ENCODE data around the gene CSH1. TPM values are rescaled to one million over a fixed set of nuclear protein-coding genes. Genes with fewer than 3 reads are reported as not detected.
"Not testable (repeated sequence)": the region's sequence is repeated elsewhere in the genome, so short reads cannot be mapped to it uniquely, and the experiment has no call there.

Gene CSH1
- total and polyA plus RNA-seq, 2 experiments from 2014 or later = not detected

- H3K4me1 ChIP-seq (ENCODE audit: low read depth); H3K9me3 ChIP-seq (ENCODE audit: low read depth); H3K4me3 ChIP-seq; H3K27me3 ChIP-seq; H3K27ac ChIP-seq; H3K36me3 ChIP-seq: not testable (repeated sequence)
- DNase-seq (ENCODE audit: low read depth in 1 of 2, low spot score in 1 of 2) = peak in 1 of 2 donors; percentile 33
- TF ChIP-seq CTCF (IDR thresholded peaks at IDR 0.05; ENCODE audit: low read depth, low read length) = peak; percentile 45
Measured at GRCh38 chr17:63892316-63893037, 3.9 kb downstream of the CSH1 start.

- H3K9me3 ChIP-seq (ENCODE audit: low read depth) = not testable (repeated sequence)
- peak; percentile 44 for TF ChIP-seq CTCF (IDR thresholded peaks at IDR 0.05; ENCODE audit: low read depth, low read length)
Measured at GRCh38 chr17:63889026-63889848, 7.1 kb downstream of the CSH1 start.

GRCh38 chr17:63885119-63885518 is 11.3 kb downstream of the CSH1 start:
- H3K27me3 ChIP-seq; H3K4me3 ChIP-seq; H3K27ac ChIP-seq; H3K4me1 ChIP-seq (ENCODE audit: low read depth); DNase-seq (ENCODE audit: low read depth in 1 of 2, low spot score in 1 of 2); H3K36me3 ChIP-seq; H3K9me3 ChIP-seq (ENCODE audit: low read depth): not testable (repeated sequence)

More at GRCh38 chr17:63889026-63889848, 7.1 kb downstream of the CSH1 start:
- not testable (repeated sequence) for H3K27ac ChIP-seq; H3K36me3 ChIP-seq; H3K4me3 ChIP-seq; H3K4me1 ChIP-seq (ENCODE audit: low read depth); H3K27me3 ChIP-seq
- DNase-seq (ENCODE audit: low read depth in 1 of 2, low spot score in 1 of 2) = peak; percentile 43 to 64

- not testable (repeated sequence) for H3K4me1 ChIP-seq (ENCODE audit: low read depth); H3K27ac ChIP-seq; H3K4me3 ChIP-seq; DNase-seq (ENCODE audit: low read depth in 1 of 2, low spot score in 1 of 2); H3K36me3 ChIP-seq; H3K27me3 ChIP-seq; H3K9me3 ChIP-seq (ENCODE audit: low read depth)
Measured at GRCh38 chr17:63882626-63883126, 13.7 kb downstream of the CSH1 start.

- no peaks in the 10 kb centered on the region for H3K27me3 ChIP-seq
- TF ChIP-seq CTCF (IDR thresholded peaks at IDR 0.05; ENCODE audit: low read depth, low read length) = peak; percentile 65
- no peaks in the 10 kb centered on the region for H3K4me1 ChIP-seq (ENCODE audit: low read depth)
- no peaks in the 10 kb centered on the region for H3K9me3 ChIP-seq (ENCODE audit: low read depth)
- DNase-seq (ENCODE audit: low read depth in 1 of 2, low spot score in 1 of 2) = peak; percentile 52 to 62
- H3K27ac ChIP-seq = no peak within 1 kb of the TSS
- no peak within 1 kb of the TSS for H3K4me3 ChIP-seq
- no peaks in the 10 kb centered on the region for H3K36me3 ChIP-seq
Measured at GRCh38 chr17:63881935-63882601, 14.3 kb downstream of the CSH1 start, which contains the start of gene GH2. GH2 (minus strand) TSS chr17:63881944; CDS start chr17:63881801, 143 bp downstream.

GRCh38 chr17:63881337-63881736 is 15.0 kb downstream of the CSH1 start:
- peak; percentile 4 to 58 for DNase-seq (ENCODE audit: low read depth in 1 of 2, low spot score in 1 of 2)
- H3K27ac ChIP-seq; H3K36me3 ChIP-seq; H3K9me3 ChIP-seq (ENCODE audit: low read depth); H3K4me3 ChIP-seq; H3K4me1 ChIP-seq (ENCODE audit: low read depth); H3K27me3 ChIP-seq: not testable (repeated sequence)
- peak; percentile 25 for TF ChIP-seq CTCF (IDR thresholded peaks at IDR 0.05; ENCODE audit: low read depth, low read length)

All from cardiac muscle cell (in vitro differentiated cells and primary cell).